ENCODE results near the gene TTBK2.

- TF ChIP-seq CTCF (IDR thresholded peaks at IDR 0.05; ENCODE audit: low read depth, low read length) (no peak), EZH2phosphoT487 (IDR thresholded peaks at IDR 0.05; ENCODE audit: low read depth) (no peak)
Measured at GRCh38 chr15:42868683-42869082, 51.9 kb downstream of the TTBK2 start.

Data from OCI-LY3 (cell line).